NCI-H748 (cell line): ENCODE results near the gene THAP4.

Experiments
- DNase-seq: peaks from one replicate; lab custom pipeline; 2025; ENCODE audit not compliant: unreplicated experiment; lab: John Stamatoyannopoulos, UW

THAP4 gene

GRCh38 chr2:241637018-241637794 lies at the start of gene THAP4, which contains the start of gene ATG4B:
THAP4 (minus strand) TSS chr2:241637158; CDS start chr2:241637017, 141 bp downstream.
ATG4B (plus strand) TSS chr2:241637693; CDS start chr2:241637715, 22 bp downstream.
- peak; percentile 92 for DNase-seq

- DNase-seq: peak; percentile 55
Observed at GRCh38 chr2:241686324-241686649, 49.3 kb upstream of the THAP4 start.

- DNase-seq: no peak
Observed at GRCh38 chr2:241680827-241681599, 44.1 kb upstream of the THAP4 start.

- DNase-seq: no peak
Observed at GRCh38 chr2:241680044-241680443, 43.1 kb upstream of the THAP4 start.

- DNase-seq: no peak
Observed at GRCh38 chr2:241678784-241679540, 42.0 kb upstream of the THAP4 start.

- no peak for DNase-seq
Observed at GRCh38 chr2:241678307-241678706, 41.3 kb upstream of the THAP4 start.

- no peak for DNase-seq
Observed at GRCh38 chr2:241677392-241677791, 40.4 kb upstream of the THAP4 start.

GRCh38 chr2:241676665-241677064 lies 39.7 kb upstream of the THAP4 start:
- no peak for DNase-seq

- no peak for DNase-seq
Observed at GRCh38 chr2:241675885-241676284, 38.9 kb upstream of the THAP4 start.

- DNase-seq: no peak
Observed at GRCh38 chr2:241673797-241674725, 37.1 kb upstream of the THAP4 start.

GRCh38 chr2:241673189-241673663 lies 36.3 kb upstream of the THAP4 start:
- DNase-seq: no peak

- DNase-seq: no peak
Observed at GRCh38 chr2:241672243-241673188, 35.6 kb upstream of the THAP4 start.

GRCh38 chr2:241671457-241672240 lies 34.7 kb upstream of the THAP4 start:
- DNase-seq: no peak

GRCh38 chr2:241670333-241671110 lies 33.6 kb upstream of the THAP4 start:
- no peak for DNase-seq

GRCh38 chr2:241668839-241669238 lies 31.9 kb upstream of the THAP4 start:
- no peak for DNase-seq

- no peak for DNase-seq
Observed at GRCh38 chr2:241668354-241668753, 31.4 kb upstream of the THAP4 start.

- DNase-seq: no peak
Observed at GRCh38 chr2:241666627-241667400, 29.9 kb upstream of the THAP4 start.
